ENCODE measurements around the gene ZFHX2.
"Not testable (repeated sequence)": the region's sequence is repeated elsewhere in the genome, so short reads cannot be mapped to it uniquely, and the experiment has no call there.

ZFHX2 gene

DNA sequence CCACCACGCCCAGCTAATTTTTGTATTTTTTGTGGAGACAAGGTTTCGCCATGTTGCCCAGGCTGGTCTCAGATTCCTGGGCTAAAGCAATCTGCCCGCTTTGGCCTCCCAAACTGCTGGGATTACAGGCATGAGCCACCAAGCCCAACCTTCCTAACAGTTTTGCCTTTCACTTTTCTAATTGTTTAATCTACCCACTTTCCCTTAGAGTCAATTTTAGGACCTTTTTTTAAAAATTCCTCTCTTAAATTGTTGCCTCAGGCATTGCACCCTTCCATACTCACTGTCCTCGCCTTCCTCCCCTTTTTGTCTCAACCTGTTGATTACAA, 11.5 kb downstream of the ZFHX2 start:
- Mint-ChIP-seq H3K4me1 (ENCODE audit: low read depth) (peaks cover 2% of the 10 kb centered on the region), H3K36me3 (no peaks in the 10 kb centered on the region), H3K27me3 (no peaks in the 10 kb centered on the region), H3K27ac (no peak overlapping the region), H3K9me3 (ENCODE audit: low read depth) (no peaks in the 10 kb centered on the region), H3K4me3 (no peak overlapping the region)

DNA sequence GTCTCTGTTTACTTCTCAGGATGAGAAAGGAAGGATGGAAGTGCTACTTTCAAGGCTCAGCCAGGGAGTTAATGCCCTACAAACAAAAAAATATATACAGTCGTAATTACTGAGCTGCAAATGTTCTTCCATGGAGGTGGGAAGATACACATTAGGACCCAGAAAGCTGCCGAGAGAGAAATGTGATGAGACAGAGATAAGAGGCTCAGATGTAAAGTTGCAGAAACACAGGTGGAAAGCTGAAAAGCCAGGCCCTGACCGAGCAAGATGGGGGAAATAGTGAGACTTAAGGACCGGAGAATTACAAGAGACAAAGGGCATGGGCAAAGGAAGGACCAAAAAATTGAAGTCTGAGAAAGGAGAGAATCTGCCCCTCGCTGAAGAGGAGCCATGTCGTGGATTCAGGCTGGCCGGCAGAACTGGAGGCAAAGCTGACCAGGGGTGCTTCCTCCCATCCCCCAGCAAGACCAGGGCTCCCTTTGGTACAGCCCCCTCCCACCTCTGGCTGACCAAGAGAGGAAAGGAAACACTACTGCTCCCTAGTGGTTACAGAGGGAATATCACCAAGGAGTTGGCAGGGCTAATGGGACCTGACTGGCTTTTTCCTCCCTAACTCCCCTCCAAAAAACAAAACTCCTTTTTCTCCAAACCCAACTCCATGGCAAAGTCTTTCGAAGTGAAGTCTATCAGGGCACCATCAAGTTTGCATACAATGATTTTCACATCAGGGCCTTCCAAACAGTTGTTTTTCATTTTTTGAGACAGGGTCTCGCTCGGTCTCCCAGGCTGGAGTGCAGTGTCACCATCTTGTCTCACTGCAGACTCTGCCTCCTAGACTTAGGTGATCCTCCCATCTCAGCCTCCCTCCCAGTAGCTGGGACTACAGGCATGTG, 12.1 kb downstream of the ZFHX2 start:
- Mint-ChIP-seq H3K9me3 (ENCODE audit: low read depth) (no peaks in the 10 kb centered on the region), H3K4me1 (ENCODE audit: low read depth) (peaks cover 2% of the 10 kb centered on the region), H3K27me3 (no peaks in the 10 kb centered on the region), H3K27ac (no peak overlapping the region), H3K4me3 (no peak overlapping the region), H3K36me3 (no peaks in the 10 kb centered on the region)

DNA sequence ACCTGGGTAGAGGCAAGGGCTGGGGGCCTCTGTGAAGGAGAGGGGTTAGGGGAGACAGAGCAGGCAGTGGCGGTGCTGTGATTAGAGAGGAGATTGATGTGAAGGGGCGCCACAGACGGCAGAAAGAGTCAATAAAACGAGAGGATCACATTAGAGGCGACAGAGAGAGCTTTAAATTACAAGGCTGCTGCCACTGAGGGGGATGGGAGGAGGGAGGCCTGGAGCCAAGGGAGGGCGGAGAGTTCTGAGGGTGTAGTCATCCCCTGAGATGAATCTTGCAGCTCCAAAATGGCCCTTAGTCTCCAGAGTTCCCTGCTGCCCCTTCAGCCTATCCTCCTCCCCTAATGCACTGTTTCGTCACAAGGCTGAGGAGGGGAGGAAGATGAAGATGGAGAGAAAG, 12.8 kb downstream of the ZFHX2 start:
- no peak overlapping the region for H3K4me3 Mint-ChIP-seq
- H3K27ac Mint-ChIP-seq: no peak overlapping the region
- H3K27me3 Mint-ChIP-seq: no peaks in the 10 kb centered on the region
- no peaks in the 10 kb centered on the region for H3K9me3 Mint-ChIP-seq (ENCODE audit: low read depth)
- peaks cover 2% of the 10 kb centered on the region for H3K4me1 Mint-ChIP-seq (ENCODE audit: low read depth)
- no peaks in the 10 kb centered on the region for H3K36me3 Mint-ChIP-seq

DNA sequence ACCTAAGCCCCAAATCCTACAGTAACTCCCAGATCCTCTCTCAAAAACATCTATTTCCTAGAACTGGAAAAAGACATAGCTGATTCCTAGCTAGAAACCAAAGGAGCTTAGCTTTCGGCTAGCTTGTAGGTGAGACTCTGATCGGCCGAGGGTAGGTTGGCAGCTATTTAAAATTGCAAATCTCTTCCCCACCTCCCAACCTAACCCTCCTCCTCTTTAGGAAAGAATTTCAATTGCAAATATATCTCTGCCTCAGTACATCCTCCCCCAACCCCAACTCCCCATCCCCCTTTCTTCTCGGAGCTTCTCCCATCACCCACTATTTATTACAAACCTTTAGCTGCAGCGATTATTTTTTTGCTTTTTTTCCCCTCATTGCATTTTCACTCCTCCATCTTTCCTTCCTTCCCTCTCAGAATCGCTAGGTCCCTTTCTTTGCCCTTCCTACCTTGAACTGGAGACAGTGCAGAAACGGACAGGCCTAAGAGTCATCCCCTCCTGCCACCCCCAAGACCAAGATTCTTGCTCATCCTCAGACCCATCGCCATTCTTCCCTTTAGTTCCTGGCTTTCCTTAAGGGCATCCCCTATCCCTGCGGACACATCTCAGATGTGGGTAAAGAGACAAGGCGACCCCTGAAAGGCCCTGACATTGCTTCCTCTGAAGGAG, 13.4 kb downstream of the ZFHX2 start:
- Mint-ChIP-seq H3K27me3 (no peaks in the 10 kb centered on the region), H3K27ac (no peak overlapping the region), H3K36me3 (no peaks in the 10 kb centered on the region), H3K4me3 (no peak overlapping the region), H3K4me1 (ENCODE audit: low read depth) (peaks cover 2% of the 10 kb centered on the region), H3K9me3 (ENCODE audit: low read depth) (no peaks in the 10 kb centered on the region)

DNA sequence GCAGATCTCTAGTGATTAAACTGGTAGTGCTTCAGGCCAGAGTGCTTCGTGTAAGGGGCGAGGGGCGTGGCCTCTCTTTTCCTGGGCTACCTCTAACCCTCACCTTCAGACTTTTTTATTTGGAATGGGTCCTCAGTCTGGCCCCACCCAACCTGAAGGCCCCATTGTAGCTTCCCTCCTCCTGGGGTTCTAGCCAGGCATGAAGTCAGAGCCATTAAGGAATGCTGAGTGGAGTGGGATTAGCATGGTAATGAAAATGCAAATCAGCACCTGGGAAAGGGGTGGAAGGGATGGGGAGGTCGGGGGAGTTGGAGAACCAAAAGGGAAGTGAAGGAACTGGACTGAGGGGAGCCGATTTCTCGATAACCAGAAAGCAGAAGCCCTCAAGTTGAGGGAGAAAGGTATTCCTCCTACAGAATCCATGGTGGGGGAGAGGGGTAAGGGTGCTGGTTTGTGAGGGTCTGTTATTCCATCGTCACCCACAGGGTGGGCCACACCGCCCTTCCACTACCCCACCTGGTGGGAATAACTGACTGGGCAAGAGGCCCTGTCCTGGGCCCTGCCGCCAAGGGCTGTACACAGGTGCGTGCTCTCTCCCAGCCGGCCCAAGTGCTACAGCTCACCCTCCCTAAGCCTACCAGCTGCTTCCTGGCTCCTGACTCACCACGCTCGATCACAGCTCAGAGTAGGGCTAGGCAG, 14.1 kb downstream of the ZFHX2 start:
- Mint-ChIP-seq H3K27me3 (no peaks in the 10 kb centered on the region), H3K36me3 (no peaks in the 10 kb centered on the region), H3K4me3 (no peak overlapping the region), H3K27ac (no peak overlapping the region), H3K9me3 (ENCODE audit: low read depth) (no peaks in the 10 kb centered on the region), H3K4me1 (ENCODE audit: low read depth) (peaks cover 2% of the 10 kb centered on the region)

DNA sequence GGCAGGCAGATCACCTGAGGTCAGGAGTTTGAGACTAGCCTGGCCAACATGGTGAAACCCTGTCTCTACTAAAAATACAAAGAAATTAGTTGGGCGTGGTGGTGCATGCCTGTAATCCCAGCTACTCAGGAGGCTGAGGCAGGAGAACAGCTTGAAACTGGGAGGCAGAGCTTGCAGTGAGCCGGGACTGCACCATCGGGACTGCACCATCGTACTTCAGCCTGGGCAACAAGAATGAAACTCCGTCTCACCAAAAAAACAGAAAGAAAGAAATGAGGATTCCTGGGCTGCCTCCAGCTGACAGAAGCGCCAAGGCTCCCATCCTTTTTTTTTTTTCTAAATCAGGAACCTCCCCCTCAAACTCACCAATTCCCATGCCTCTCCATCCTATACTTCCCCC, 14.7 kb downstream of the ZFHX2 start:
- H3K36me3 Mint-ChIP-seq; H3K4me1 Mint-ChIP-seq (ENCODE audit: low read depth); H3K27me3 Mint-ChIP-seq; H3K27ac Mint-ChIP-seq; H3K9me3 Mint-ChIP-seq (ENCODE audit: low read depth); H3K4me3 Mint-ChIP-seq: not testable (repeated sequence)

DNA sequence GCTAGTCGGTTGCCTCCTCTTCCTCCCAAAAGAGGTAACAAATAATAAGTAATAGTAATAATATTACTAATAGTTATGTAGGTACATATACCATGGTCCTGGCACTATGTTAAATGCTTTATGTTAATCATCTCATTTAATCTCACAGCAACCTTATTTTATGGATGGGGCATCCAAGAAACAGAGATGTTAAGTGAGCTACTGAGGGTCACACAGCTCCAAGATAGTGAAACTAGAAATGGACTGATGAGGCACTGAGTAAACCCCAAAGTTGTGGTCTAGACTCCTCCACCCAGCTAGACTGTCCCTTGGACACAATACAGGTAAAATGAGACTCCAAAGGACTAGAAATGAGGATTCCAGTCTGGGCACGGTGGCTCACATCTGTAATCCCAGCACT, 15.1 kb downstream of the ZFHX2 start:
- H3K4me3 Mint-ChIP-seq: no peak overlapping the region
- H3K27ac Mint-ChIP-seq: no peak overlapping the region
- H3K27me3 Mint-ChIP-seq: no peaks in the 10 kb centered on the region
- H3K4me1 Mint-ChIP-seq (ENCODE audit: low read depth): peaks cover 2% of the 10 kb centered on the region
- H3K9me3 Mint-ChIP-seq (ENCODE audit: low read depth): no peaks in the 10 kb centered on the region
- no peaks in the 10 kb centered on the region for H3K36me3 Mint-ChIP-seq

DNA sequence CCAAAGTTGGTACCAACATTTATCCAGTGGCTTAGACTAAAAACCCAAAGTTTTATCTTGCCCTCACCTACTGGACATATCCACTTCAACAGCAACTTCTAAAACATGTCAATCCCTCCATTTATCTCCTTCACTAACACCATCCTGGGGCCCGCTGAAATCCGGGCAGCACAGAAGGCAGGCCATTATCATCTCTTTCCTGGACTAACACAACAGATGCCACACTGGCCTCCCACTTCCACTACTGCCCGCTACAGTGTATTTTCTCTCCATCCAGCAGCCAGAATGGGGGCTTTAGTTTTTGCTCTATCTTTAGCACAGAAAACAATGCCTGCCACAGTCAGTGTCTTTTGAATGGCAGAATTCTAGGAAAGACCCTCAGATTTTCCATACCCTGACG, 15.6 kb downstream of the ZFHX2 start:
- Mint-ChIP-seq H3K36me3 (no peaks in the 10 kb centered on the region), H3K27ac (no peak overlapping the region), H3K9me3 (ENCODE audit: low read depth) (no peaks in the 10 kb centered on the region), H3K4me3 (no peak overlapping the region), H3K27me3 (no peaks in the 10 kb centered on the region), H3K4me1 (ENCODE audit: low read depth) (peaks cover 2% of the 10 kb centered on the region)

DNA sequence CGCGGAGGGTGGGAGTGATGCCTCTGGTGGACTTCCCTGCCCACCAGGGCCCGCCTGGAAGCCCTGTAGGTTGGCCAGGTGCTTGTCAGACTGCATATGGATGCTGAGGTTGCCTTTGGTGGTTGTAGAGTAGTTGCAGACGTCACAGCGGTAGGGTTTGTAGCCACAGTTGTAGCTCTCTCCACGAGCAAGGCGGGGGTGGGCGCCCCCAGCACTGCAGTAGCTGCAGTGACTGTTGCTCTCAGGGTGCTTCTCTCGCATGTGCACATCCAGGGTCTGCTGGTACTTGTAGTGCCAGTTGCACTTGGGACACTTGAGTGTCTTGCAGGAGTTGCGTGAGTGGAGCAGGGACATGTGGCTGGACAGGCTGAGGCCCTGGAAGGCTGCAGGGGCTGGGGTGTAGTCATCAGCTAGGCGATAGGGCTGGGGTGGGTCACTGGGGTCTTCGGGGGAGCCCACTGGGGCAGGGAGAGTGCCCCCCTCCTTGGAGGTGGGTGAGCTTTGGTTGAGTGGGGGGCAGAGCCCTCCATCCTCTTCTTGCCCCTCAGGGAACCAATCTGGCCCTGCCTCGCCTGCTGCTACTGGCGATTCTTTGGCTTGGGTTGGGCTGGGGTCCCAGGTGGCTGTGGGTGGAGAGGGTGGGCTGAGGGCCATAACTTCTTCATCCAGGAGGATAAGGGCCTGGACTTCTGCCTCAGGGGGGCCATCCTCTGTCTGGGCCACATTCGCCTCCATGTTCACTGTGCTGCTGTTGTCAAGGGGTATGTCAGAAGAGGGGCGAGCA, 17.7 kb downstream of the ZFHX2 start:
- H3K36me3 Mint-ChIP-seq: no peaks in the 10 kb centered on the region
- peaks cover 3% of the 10 kb centered on the region for H3K4me1 Mint-ChIP-seq (ENCODE audit: low read depth)
- H3K27ac Mint-ChIP-seq: no peak overlapping the region
- H3K9me3 Mint-ChIP-seq (ENCODE audit: low read depth): no peaks in the 10 kb centered on the region
- no peaks in the 10 kb centered on the region for H3K27me3 Mint-ChIP-seq
- no peak overlapping the region for H3K4me3 Mint-ChIP-seq

DNA sequence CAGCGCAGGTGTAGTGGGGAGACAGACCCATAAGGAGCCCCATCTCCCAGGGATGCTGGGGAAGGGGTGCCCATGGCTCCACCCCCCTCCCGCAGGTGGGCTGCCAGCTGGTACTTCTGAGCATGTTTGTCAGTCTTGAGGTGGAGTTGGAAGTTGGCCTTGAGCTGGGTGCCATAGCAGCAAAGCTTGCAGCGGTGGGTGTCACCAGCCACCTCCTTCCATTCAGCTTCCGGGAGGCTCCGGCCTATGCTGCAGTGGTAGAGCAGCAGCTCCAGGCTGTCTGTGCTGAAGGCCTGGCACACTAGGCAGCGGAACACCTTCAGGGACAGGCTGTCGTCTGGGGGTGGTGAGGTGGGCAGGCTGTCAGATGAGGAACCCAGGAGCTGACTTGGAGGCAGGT, 18.9 kb downstream of the ZFHX2 start:
- H3K27me3 Mint-ChIP-seq: no peaks in the 10 kb centered on the region
- peaks cover 3% of the 10 kb centered on the region for H3K4me1 Mint-ChIP-seq (ENCODE audit: low read depth)
- no peak overlapping the region for H3K27ac Mint-ChIP-seq

DNA sequence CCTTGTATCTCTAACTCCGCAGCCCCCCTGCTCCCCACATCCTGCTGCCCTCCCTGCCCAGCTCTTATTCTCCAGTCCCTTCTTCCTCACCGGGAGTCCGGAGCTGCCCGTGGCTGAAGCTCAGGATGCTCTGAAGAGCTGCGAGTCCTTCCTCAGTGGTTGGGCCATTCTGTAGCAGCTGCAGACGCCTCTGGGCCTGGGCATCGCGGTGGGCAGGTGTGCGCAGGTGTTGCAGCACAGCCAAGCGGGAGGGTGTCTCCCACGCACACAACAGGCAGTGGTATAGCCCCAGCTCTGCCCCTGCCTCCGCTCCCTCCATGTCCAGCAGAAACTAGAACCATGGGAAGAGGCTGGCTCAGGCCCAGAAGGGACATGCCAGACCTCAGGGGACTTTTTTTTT, 20.2 kb downstream of the ZFHX2 start:
- no peak overlapping the region for H3K4me3 Mint-ChIP-seq
- no peaks in the 10 kb centered on the region for H3K9me3 Mint-ChIP-seq (ENCODE audit: low read depth)
- no peaks in the 10 kb centered on the region for H3K36me3 Mint-ChIP-seq
- no peak overlapping the region for H3K27ac Mint-ChIP-seq
- H3K27me3 Mint-ChIP-seq: no peaks in the 10 kb centered on the region
- H3K4me1 Mint-ChIP-seq (ENCODE audit: low read depth): peaks cover 3% of the 10 kb centered on the region

More for the DNA sequence above, 18.9 kb downstream of the ZFHX2 start:
- H3K36me3 Mint-ChIP-seq: no peaks in the 10 kb centered on the region
- no peaks in the 10 kb centered on the region for H3K9me3 Mint-ChIP-seq (ENCODE audit: low read depth)
- H3K4me3 Mint-ChIP-seq: no peak overlapping the region

DNA sequence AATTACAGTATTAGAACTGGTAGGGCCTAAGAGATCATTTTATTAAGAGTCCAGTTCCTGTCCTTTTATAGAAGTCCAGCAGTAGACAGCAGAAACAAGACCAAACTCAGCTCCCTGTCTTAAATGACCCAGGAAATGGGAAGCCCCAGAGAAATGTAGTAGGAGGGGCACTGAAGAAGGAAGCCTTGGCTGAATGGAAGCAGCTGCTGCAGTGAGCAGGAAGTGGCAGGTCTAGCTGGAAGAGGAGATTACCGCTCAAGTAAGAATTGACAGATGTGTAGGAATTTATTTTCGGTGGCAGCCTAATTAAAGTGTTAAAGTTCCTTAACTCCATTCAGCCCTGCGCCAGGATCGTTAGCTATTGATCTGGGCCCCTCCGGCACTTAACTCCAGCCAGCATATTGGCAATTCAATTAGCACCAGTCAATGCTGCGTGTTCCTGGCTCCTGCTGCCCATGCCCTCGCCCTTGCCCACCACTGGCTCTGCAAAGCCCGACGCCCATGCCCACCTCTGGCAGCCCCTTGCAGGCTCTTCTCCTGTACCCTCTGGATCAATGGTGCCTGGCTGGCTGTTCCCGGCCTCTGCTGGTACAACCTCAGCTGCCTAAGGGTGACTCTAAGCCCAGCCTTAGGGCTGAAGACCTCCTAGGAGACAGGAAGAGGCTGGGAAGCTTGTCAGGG, 21.1 kb downstream of the ZFHX2 start:
- no peaks in the 10 kb centered on the region for H3K9me3 Mint-ChIP-seq (ENCODE audit: low read depth)
- no peaks in the 10 kb centered on the region for H3K27me3 Mint-ChIP-seq
- H3K4me1 Mint-ChIP-seq (ENCODE audit: low read depth): peaks cover 3% of the 10 kb centered on the region
- H3K27ac Mint-ChIP-seq: no peak overlapping the region
- H3K4me3 Mint-ChIP-seq: no peak overlapping the region
- no peaks in the 10 kb centered on the region for H3K36me3 Mint-ChIP-seq

DNA sequence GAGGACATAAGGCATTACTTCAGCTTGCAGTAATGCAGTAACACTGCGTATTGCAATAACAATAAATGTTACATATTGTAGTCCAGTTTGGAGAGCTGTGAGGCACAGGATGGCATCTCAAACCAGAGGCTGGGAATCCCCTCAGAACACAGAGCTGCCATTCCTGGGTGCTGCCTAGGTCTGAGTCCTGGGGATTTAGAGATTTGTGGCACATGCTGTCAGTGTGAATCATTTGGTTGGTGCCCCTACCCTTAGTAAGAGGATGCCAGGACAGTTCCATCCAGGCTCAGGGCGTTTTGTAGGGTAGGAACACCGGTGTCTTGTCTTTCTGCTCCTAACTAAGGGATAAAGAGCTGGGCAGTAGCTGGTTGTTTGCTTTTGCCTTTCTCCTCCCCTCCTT, 22.5 kb downstream of the ZFHX2 start:
- no peaks in the 10 kb centered on the region for H3K9me3 Mint-ChIP-seq (ENCODE audit: low read depth)
- peaks cover 3% of the 10 kb centered on the region for H3K4me1 Mint-ChIP-seq (ENCODE audit: low read depth)
- H3K4me3 Mint-ChIP-seq: no peak overlapping the region
- no peaks in the 10 kb centered on the region for H3K27me3 Mint-ChIP-seq
- no peak overlapping the region for H3K27ac Mint-ChIP-seq
- no peaks in the 10 kb centered on the region for H3K36me3 Mint-ChIP-seq

DNA sequence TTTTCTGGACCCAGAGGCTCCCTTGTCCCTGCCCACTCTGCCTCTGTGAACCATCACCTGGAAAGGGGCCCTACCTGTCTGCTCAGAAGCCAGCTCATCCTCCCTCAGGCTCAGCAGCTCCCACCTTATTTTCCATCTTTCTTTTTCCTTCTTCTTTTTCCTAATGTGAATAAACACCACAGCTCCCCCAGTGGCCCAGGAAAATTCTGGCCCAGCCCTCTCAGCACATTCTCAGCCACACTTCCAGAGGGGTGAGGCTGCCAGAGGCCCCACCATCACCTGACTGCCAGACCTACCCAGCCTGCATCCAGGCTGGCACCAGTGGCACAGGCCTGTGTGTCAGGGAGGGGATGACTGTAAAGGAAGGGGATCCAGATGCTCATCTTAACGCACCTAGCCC, 23.0 kb downstream of the ZFHX2 start:
- H3K36me3 Mint-ChIP-seq: no peaks in the 10 kb centered on the region
- no peaks in the 10 kb centered on the region for H3K27me3 Mint-ChIP-seq
- no peak overlapping the region for H3K27ac Mint-ChIP-seq
- no peak overlapping the region for H3K4me3 Mint-ChIP-seq
- H3K4me1 Mint-ChIP-seq (ENCODE audit: low read depth): peaks cover 3% of the 10 kb centered on the region
- no peaks in the 10 kb centered on the region for H3K9me3 Mint-ChIP-seq (ENCODE audit: low read depth)

Data from activated naive CD8-positive, alpha-beta T cell (primary cell).